ENCODE measurements around the gene CACNB4.
"Not testable (repeated sequence)": the region's sequence is repeated elsewhere in the genome, so short reads cannot be mapped to it uniquely, and the experiment has no call there.

The CACNB4 gene

GRCh38 chr2:152036611-152037469 lies 62.0 kb downstream of the CACNB4 start:
- H3K79me2 ChIP-seq = no peaks in the 10 kb centered on the region
- H3K36me3 ChIP-seq (ENCODE audit: control insufficient read depth, insufficient read depth, low read length) = no peaks in the 10 kb centered on the region
- H2AFZ ChIP-seq = peak overlapping the region; percentile 23
- no peak overlapping the region for H3K4me2 ChIP-seq (ENCODE audit: low read length)
- no peaks in the 10 kb centered on the region for H3K4me1 ChIP-seq
- no peak overlapping the region for H3K27ac ChIP-seq
- H3K27me3 ChIP-seq (ENCODE audit: control insufficient read depth, insufficient read depth, low read length) = no peaks in the 10 kb centered on the region
- no peak overlapping the region for H3K9ac ChIP-seq
- TF ChIP-seq, protein P1, sequence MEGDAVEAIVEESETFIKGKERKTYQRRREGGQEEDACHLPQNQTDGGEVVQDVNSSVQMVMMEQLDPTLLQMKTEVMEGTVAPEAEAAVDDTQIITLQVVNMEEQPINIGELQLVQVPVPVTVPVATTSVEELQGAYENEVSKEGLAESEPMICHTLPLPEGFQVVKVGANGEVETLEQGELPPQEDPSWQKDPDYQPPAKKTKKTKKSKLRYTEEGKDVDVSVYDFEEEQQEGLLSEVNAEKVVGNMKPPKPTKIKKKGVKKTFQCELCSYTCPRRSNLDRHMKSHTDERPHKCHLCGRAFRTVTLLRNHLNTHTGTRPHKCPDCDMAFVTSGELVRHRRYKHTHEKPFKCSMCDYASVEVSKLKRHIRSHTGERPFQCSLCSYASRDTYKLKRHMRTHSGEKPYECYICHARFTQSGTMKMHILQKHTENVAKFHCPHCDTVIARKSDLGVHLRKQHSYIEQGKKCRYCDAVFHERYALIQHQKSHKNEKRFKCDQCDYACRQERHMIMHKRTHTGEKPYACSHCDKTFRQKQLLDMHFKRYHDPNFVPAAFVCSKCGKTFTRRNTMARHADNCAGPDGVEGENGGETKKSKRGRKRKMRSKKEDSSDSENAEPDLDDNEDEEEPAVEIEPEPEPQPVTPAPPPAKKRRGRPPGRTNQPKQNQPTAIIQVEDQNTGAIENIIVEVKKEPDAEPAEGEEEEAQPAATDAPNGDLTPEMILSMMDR (IDR thresholded peaks at IDR 0.05) = peak; percentile 84
- no peaks in the 10 kb centered on the region for H3K9me3 ChIP-seq (ENCODE audit: control insufficient read depth, low read length)
- no peak overlapping the region for H3K4me3 ChIP-seq (ENCODE audit: low read depth, low read length)

DNA sequence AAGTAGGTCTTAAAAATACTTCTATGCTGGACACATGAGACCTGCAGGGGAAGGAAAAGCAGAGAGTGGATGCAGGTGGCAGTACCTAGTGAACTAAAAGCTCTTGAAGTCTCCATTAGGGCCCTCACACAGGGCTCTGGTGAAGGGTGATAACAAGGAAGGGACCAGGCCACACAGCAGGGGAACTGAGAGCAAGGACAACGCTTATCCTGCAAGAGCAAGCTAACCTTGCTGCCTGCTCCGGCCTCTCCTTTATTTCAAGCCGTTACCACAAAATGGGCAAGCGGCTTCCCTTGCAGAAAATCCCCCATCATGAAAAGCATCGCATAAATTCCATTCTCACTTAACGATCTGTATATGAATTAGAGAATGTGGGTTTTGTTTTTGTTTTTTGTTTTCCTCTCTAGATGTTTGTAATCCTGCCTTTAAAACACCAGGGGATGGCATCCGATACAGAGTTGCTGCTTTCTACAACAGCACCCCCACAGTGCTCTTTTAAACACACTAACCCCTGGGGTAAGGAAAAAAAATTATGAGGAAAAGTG lies 64.5 kb downstream of the CACNB4 start:
- no peak overlapping the region for H3K9ac ChIP-seq
- H3K4me3 ChIP-seq (ENCODE audit: low read depth, low read length) = no peak overlapping the region
- no peak overlapping the region for H3K27ac ChIP-seq
- H3K4me2 ChIP-seq (ENCODE audit: low read length) = no peak overlapping the region
- H3K4me1 ChIP-seq = no peaks in the 10 kb centered on the region
- H2AFZ ChIP-seq = no peak overlapping the region
- no peaks in the 10 kb centered on the region for H3K27me3 ChIP-seq (ENCODE audit: control insufficient read depth, insufficient read depth, low read length)
- H3K9me3 ChIP-seq (ENCODE audit: control insufficient read depth, low read length) = no peaks in the 10 kb centered on the region
- no peaks in the 10 kb centered on the region for H3K79me2 ChIP-seq
- TF ChIP-seq, protein P1 (IDR thresholded peaks at IDR 0.05) = no peak
- H3K36me3 ChIP-seq (ENCODE audit: control insufficient read depth, insufficient read depth, low read length) = no peaks in the 10 kb centered on the region

DNA sequence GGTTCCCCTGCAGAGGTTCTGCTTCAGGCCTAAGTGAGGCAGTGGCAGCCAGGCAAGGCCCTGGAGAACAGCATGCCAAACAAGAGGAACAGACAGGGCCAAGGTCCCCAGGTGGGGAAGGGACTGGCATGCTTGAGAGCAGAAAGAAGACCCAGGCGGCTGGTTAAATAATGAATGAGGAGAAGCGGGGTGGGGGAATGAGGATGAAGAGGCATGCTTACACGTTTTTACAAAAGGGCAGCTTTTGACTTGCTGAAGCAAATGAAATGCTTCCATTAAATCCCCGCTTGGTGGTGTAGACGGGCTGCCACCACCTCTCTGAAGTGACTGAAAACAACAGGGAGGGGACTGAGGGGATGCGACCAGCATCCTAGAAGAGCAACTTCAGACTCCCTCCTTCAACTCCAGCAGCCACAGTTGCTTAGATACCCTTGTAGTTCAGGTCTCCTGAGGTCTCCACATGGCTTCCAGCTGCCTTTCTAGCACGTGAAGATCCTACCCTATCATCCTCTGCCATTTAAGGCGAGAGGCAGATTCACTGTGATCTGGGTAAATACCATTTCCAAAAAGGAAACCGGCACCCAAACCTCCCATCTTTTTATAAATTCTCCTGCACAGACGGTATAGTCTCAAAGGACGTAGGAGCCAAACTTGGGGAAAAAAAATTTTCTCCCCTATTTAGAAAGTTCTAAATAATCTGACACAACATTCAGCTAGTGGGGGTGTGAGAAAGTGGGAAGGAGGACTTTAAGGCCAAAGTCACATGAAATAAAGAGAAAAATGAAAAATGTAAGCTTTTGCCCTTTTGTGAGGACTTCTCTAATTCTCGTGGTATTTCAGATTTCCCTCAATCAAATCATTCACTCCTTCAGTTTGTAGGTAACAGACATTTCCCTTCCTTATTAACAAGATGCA lies 65.6 kb downstream of the CACNB4 start:
- Histone ChIP-seq H3K79me2 (no peaks in the 10 kb centered on the region), H3K4me1 (no peaks in the 10 kb centered on the region), H3K9ac (no peak overlapping the region), H3K27ac (no peak overlapping the region), H3K27me3 (ENCODE audit: control insufficient read depth, insufficient read depth, low read length) (no peaks in the 10 kb centered on the region), H3K4me2 (ENCODE audit: low read length) (no peak overlapping the region), H3K4me3 (ENCODE audit: low read depth, low read length) (no peak overlapping the region), H3K9me3 (ENCODE audit: control insufficient read depth, low read length) (no peaks in the 10 kb centered on the region), H3K36me3 (ENCODE audit: control insufficient read depth, insufficient read depth, low read length) (no peaks in the 10 kb centered on the region), H2AFZ (no peak overlapping the region)
- TF ChIP-seq, protein P1 (IDR thresholded peaks at IDR 0.05) = no peak

DNA sequence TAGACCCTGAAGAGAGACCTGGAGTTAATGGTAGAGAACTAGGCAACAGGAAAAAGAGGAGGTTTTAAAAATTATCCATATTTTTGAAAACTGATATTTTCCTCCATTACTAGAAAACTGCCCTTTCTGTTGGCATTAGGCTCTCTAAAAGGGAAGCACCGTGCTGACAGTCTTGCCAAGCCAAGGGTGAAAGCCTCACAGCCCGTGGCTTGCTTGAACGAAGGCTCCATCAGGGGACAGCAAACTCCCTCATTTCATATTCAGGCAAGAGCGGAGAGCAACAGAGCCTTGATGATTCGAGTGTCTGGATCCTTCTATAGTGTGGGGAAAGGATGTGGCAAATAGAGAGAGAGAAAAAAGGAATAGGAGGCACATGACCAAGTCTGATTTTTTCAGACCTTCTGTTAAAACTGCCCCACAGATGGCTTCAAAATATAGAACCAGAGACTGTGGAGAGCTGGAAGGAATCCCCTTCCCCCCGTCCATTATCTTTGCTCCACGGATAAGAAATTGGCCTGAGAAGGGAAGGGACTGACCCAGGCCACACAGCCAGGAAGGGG lies 67.0 kb downstream of the CACNB4 start:
- Histone ChIP-seq H3K9me3 (ENCODE audit: control insufficient read depth, low read length) (no peaks in the 10 kb centered on the region), H3K36me3 (ENCODE audit: control insufficient read depth, insufficient read depth, low read length) (no peaks in the 10 kb centered on the region), H3K9ac (no peak overlapping the region), H3K79me2 (no peaks in the 10 kb centered on the region), H3K4me1 (no peaks in the 10 kb centered on the region), H3K27me3 (ENCODE audit: control insufficient read depth, insufficient read depth, low read length) (no peaks in the 10 kb centered on the region), H3K4me2 (ENCODE audit: low read length) (no peak overlapping the region), H3K27ac (no peak overlapping the region), H3K4me3 (ENCODE audit: low read depth, low read length) (no peak overlapping the region), H2AFZ (no peak overlapping the region)
- TF ChIP-seq, protein P1 (IDR thresholded peaks at IDR 0.05) = no peak

DNA sequence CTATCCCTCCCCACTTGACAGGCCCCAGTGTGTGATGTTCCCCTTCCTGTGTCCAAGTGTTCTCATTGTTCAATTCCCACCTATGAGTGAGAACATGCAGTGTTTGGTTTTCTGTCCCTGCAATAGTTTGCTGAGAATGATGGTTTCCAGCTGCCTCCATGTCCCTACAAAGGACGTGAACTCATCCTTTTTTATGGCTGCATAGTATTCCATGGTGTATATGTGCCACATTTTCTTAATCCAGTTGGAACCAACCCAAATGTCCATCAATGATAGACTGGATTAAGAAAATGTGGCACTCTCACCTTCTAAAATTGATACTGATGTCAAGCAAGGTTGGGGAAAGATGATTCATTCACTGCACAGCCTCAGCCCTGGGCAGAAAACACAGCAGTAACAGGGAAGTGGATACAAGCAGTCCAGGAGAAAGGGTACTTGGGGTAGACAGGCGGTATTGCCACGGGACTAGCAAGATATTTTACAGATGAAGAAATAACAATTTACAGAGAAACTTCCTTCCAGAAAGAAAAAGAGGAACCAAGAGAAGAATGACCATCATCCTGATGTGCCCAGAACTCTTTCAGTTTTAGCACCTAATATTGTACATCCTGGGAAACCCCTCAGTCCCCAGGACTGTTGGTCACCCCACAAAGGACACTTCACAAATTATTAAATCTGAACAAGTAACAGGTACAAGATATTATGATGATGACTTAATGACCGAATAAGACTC lies 68.1 kb downstream of the CACNB4 start:
- H3K9ac ChIP-seq; H3K4me2 ChIP-seq (ENCODE audit: low read length); H3K79me2 ChIP-seq; H3K27me3 ChIP-seq (ENCODE audit: control insufficient read depth, insufficient read depth, low read length); H3K36me3 ChIP-seq (ENCODE audit: control insufficient read depth, insufficient read depth, low read length); H3K4me1 ChIP-seq; H3K27ac ChIP-seq; H2AFZ ChIP-seq; H3K9me3 ChIP-seq (ENCODE audit: control insufficient read depth, low read length); H3K4me3 ChIP-seq (ENCODE audit: low read depth, low read length): not testable (repeated sequence)

Data from parathyroid adenoma (tissue), 2 donors.